Keratinocyte (primary cell): ENCODE data around the gene SLCO3A1.

ENCODE experiments used
- EZH2 ChIP-seq: IDR thresholded peaks from one replicate; pipeline ENCODE4 v1.6.1; 2012; ENCODE audit warnings: inconsistent platforms, mild to moderate bottlenecking, low read length, moderate library complexity
- TF ChIP-seq, protein P1 (sequence below), 3 experiments: IDR thresholded peaks in 1 of 3; conservative IDR thresholded peaks in 1 of 3; optimal IDR thresholded peaks in 1 of 3; 2 replicates in 2 of 3; 3 replicates in 1 of 3; pipeline versions ENCODE3 to v1.5.1; 2011; ENCODE audit warnings: low read length in 3 of 3, mild to moderate bottlenecking in 3 of 3, moderate library complexity in 2 of 3, control low read depth in 1 of 3, inconsistent platforms in 1 of 3; ENCODE audit not compliant: insufficient read depth in 2 of 3; ENCODE audit errors: extremely low read depth in 1 of 3

DNA sequence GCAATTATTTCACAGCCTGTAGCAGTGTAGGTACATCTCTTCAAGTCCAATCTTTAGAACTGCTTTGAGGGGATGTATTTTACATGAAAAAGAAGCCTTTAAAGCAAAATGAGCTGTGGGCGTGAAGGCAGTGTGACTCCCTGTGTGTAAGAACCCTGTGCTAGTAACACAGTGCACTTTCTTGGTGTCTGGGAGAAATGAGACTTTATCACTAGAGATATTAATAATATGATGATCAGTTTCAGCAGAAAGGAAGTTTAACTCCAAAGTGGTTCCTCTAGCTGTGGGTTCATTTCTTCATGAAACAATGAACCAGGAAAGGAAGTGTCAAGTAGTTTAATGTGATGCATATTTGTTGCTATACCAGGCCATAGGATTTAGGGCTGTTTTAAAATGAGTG is 41.5 kb downstream of the SLCO3A1 start:
- TF ChIP-seq, protein P1, sequence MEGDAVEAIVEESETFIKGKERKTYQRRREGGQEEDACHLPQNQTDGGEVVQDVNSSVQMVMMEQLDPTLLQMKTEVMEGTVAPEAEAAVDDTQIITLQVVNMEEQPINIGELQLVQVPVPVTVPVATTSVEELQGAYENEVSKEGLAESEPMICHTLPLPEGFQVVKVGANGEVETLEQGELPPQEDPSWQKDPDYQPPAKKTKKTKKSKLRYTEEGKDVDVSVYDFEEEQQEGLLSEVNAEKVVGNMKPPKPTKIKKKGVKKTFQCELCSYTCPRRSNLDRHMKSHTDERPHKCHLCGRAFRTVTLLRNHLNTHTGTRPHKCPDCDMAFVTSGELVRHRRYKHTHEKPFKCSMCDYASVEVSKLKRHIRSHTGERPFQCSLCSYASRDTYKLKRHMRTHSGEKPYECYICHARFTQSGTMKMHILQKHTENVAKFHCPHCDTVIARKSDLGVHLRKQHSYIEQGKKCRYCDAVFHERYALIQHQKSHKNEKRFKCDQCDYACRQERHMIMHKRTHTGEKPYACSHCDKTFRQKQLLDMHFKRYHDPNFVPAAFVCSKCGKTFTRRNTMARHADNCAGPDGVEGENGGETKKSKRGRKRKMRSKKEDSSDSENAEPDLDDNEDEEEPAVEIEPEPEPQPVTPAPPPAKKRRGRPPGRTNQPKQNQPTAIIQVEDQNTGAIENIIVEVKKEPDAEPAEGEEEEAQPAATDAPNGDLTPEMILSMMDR (optimal IDR thresholded peaks at IDR 0.05 in 1 of 3, IDR thresholded peaks at IDR 0.05 in 1 of 3, conservative IDR thresholded peaks at IDR 0.05 in 1 of 3; ENCODE audit: extremely low read depth in 1 of 3, insufficient read depth in 2 of 3, low read length in 3 of 3) = no peak
- TF ChIP-seq EZH2 = no peak
